Activated CD4-positive, alpha-beta T cell treated with anti-CD3 and anti-CD28 coated beads, Interleukin-2, amount 10 ng/mL, durations not matched to agents 24 days and 14 days (primary cell): ENCODE measurements around the gene C2CD4D. TPM values are rescaled to one million over a fixed set of nuclear protein-coding genes. Genes with fewer than 3 reads are reported as not detected.

ENCODE experiments used
- DNase-seq: peaks from one replicate; pipeline ENCODE4 v3.0.0; 2022
- H3K27ac Mint-ChIP-seq: one replicate; pipeline ENCODE4 v1.8.0; 2022; ENCODE audit warnings: mild to moderate bottlenecking, mixed read lengths
- H3K27me3 Mint-ChIP-seq: one replicate; pipeline ENCODE4 v1.8.0; 2022; ENCODE audit warnings: mixed read lengths
- H3K36me3 Mint-ChIP-seq: one replicate; pipeline ENCODE4 v1.8.0; 2022; ENCODE audit warnings: low read depth, mild to moderate bottlenecking, mixed read lengths
- H3K4me1 Mint-ChIP-seq: one replicate; pipeline ENCODE4 v1.8.0; 2021; ENCODE audit warnings: mixed read lengths
- H3K4me3 Mint-ChIP-seq: one replicate; pipeline ENCODE4 v1.8.0; 2022; ENCODE audit warnings: mild to moderate bottlenecking, moderate library complexity, mixed read lengths
- H3K9me3 Mint-ChIP-seq: one replicate; pipeline ENCODE4 v1.8.0; 2021; ENCODE audit warnings: mixed read lengths
- intact Hi-C: fragments of 100-400 bp; cut with micrococcal nuclease; formaldehyde crosslinking; loops from one replicate; pipeline ENCODE4 v1.15.1; 2023
- total RNA-seq: library from RNA; stranded (reverse); gene quantifications from 2 replicates; pipeline ENCODE4 v1.2.3, GENCODE V29; 2022

Gene C2CD4D
- total RNA-seq, 1 donor from 2014 or later = 0.86 TPM

DNA sequence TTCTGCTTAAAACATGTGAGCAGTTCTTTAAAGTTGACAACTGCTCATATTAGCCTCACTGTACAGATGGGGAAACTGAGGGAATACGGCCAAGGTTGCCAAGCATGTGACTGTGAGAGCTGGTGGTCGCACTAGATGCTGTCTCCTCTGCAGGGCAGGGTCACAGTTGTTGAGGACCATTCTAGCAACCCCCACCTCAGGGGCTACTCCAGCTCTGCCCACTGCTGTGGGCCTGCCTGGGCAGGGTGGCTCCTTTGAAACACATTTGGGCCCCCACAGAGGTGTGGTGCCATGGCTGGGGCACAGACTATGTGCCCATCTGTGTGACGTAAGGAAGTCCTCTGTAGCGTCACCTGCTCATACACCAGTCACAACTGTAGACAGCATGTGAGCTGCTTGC, 13.1 kb upstream of the C2CD4D start:
- Mint-ChIP-seq H3K9me3 (no peaks in the 10 kb centered on the region), H3K27me3 (no peaks in the 10 kb centered on the region), H3K36me3 (peaks cover 2% of the 10 kb centered on the region), H3K4me1 (no peaks in the 10 kb centered on the region), H3K4me3 (no peak overlapping the region), H3K27ac (no peak overlapping the region)
- intact Hi-C loops = no loop called here
- no peak for DNase-seq

DNA sequence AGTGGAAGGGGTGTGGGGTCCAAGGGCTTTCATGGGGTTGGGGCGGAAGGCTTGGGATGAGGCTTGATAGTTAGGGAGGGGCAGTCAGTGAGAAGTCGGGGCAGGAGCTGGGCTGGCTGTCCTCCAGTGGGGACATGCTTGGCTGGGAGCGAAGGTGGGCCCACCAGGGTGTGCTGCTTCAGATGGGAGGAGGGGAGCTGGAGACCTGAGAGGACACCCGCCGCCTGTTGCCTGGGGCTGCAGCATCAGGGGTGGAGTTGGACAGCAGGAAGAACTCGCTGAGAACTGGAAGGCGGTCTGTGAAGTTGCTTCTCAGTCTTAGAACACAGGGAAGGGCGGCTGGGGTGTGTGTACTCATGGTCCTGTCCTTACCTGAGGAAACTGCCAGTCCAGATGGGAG, 12.3 kb upstream of the C2CD4D start:
- H3K27ac Mint-ChIP-seq = no peak overlapping the region
- no peaks in the 10 kb centered on the region for H3K27me3 Mint-ChIP-seq
- no peaks in the 10 kb centered on the region for H3K4me1 Mint-ChIP-seq
- no peaks in the 10 kb centered on the region for H3K9me3 Mint-ChIP-seq
- no peak for DNase-seq
- H3K36me3 Mint-ChIP-seq = peaks cover 3% of the 10 kb centered on the region
- H3K4me3 Mint-ChIP-seq = no peak overlapping the region
- intact Hi-C loops = no loop called here

DNA sequence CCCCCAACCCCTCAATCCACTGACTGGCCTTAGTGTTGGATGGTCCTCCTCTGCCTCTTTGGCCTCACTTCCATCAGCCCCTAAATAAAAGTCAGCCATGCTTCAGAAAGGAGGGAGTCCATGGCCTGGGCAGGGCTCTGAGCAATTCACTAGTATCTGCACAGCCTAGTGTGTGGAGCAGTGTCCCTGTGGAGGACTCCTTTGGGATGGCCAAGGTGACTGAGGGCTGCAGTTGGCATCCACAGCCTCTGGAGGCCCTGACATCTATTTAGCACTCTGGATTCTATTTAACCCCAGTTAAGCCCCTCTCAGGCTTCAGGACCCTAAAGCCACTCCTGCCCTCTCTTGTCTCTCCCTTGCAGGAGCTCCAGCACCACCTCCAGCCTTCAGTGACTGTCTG, 10.3 kb upstream of the C2CD4D start:
- Mint-ChIP-seq H3K27me3 (no peaks in the 10 kb centered on the region), H3K36me3 (peaks cover 16% of the 10 kb centered on the region), H3K27ac (no peak overlapping the region), H3K4me1 (peaks cover 9% of the 10 kb centered on the region), H3K4me3 (no peak overlapping the region), H3K9me3 (no peaks in the 10 kb centered on the region)
- no peak for DNase-seq
- intact Hi-C loops = no loop called here

DNA sequence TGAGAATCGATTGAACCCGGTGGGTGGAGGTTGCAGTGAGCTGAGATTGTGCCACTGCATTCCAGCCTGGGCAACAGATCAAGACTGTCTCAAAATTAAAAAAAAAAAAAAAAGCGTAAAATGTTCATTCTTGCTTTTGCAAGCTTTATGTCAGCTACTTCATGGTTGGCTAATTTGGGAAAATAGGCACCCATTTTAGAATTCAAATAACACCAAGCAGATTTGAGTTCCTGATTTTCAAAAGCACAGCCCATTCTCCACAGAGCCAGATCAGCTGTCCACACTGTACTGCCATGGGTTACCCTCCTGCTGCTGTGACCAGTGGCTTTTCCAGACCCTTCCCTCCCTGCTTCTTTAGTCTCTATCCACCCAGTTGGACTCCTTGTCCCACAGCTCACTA, 9.5 kb upstream of the C2CD4D start:
- intact Hi-C loops = no loop called here
- Mint-ChIP-seq H3K4me1 (peaks cover 13% of the 10 kb centered on the region), H3K36me3 (peaks cover 22% of the 10 kb centered on the region)

DNA sequence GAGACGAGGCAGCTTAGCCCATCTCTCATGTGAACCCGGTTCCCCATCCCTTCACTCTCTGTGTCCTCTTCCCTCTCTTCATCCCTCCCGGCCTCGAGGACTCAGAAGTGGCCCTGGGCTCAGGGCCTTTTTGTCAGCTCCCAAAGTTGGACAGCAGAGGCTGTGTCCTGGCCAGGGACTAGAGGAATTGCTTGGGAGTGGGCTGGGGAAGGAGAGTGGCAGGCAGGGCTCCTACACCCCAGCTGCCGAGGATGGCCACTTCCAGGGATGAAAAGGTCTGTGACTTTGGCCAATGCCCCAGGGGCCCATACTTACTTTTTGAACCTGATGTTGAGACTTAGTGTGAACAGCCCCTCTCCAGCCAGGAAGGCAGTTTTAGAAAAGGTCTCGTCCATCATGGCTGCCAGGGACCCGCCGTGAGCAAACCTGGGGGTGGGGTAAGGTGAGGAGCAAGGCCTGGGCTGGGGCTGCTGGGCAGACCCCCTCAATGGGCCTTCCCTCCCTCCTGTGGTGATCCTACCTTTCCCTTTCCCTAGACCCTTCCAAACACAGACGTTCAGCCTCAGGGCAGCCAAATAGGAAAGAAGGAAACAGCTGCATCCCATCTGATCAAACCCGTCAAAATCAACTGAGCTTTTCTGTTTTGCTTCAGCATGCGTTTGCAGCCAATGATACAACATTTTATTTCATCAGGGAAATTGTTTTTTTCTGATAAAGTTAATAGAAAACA, 8.4 kb upstream of the C2CD4D start:
- no peak for DNase-seq
- no peaks in the 10 kb centered on the region for H3K9me3 Mint-ChIP-seq
- H3K27me3 Mint-ChIP-seq = no peaks in the 10 kb centered on the region
- no peak overlapping the region for H3K4me3 Mint-ChIP-seq
- peaks cover 28% of the 10 kb centered on the region for H3K36me3 Mint-ChIP-seq
- peak overlapping the region; percentile 34 for H3K27ac Mint-ChIP-seq
- intact Hi-C loops = no loop called here
- H3K4me1 Mint-ChIP-seq = peaks cover 13% of the 10 kb centered on the region

More for the DNA sequence above, 9.5 kb upstream of the C2CD4D start:
- no peaks in the 10 kb centered on the region for H3K9me3 Mint-ChIP-seq
- no peak for DNase-seq
- no peak overlapping the region for H3K27ac Mint-ChIP-seq
- no peaks in the 10 kb centered on the region for H3K27me3 Mint-ChIP-seq
- no peak overlapping the region for H3K4me3 Mint-ChIP-seq

DNA sequence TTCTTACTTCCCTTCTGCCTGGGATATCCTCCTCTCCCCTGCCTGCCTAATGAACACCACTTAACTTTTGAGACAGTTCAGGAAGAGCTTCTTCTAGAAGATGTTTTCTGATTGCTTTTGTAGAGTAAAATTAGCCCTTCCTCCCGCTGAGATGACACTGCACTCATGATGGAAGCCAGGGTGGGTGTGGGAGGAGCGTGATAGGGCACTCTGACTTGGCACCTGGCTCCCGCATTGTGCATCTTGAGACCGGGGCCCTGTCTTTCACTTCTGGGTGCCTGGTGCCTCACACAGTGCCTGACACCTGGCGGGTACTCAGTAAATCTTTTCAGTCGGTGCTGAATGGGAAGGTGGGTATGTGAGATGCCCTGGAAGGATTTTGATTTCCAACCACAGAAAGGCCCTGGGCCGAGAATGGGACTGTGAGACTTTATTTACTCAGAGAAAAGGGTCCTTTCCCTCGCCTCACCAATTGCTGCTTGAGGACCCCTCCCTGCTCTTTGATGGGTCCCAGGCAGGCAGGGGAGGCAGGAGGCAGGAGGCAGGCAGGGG, 7.1 kb upstream of the C2CD4D start:
- Mint-ChIP-seq H3K4me3 (peak overlapping the region; percentile 11), H3K27me3 (no peaks in the 10 kb centered on the region)

DNA sequence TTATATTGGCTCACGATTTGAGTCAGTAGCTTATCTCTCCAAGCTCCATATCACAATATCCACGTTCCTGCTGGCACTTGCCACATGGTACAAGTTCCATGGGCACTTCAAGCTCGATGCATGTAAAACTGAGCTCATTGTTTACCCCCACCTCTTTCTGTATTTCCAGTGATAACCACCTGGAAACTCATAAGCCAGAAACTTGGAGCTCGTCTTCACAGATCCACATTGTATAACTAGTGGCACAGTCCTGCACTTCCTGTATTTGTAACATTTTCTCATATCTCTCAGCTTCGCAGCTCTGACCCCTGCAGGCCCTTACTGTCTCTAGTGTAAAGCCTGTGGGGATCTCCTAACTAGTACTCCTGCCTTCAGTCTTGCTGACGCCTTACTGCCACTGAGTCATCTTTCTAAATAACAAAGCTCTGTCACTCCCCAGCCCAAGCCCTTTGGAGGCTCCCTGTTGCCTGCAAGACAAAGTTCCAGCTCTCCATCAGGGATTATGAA, 6.5 kb upstream of the C2CD4D start:
- intact Hi-C loops = no loop called here
- DNase-seq = no peak
- H3K9me3 Mint-ChIP-seq = no peaks in the 10 kb centered on the region

More for the DNA sequence above, 7.1 kb upstream of the C2CD4D start:
- Mint-ChIP-seq H3K9me3 (no peaks in the 10 kb centered on the region), H3K4me1 (peaks cover 16% of the 10 kb centered on the region), H3K36me3 (peaks cover 34% of the 10 kb centered on the region), H3K27ac (peak overlapping the region; percentile 67)
- no peak for DNase-seq
- intact Hi-C loops = no loop called here

DNA sequence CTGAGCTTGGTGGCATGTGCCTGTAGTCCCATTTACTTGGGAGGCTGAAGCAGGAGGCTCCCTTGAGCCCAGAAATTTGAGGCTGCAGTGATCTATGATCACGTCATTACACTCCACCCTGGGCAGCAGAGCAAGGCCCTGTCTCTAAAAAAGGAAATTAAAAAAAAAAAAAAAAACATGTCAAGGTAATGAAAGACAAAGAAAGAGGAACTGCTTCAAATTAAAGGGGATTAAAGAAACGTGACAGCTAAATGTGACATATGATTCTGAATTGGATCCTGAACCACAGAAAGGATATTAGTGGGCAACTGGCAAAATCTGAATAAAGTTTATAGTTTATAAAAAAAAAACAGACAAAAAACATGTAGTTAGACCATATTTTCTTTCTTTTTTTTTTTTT, 3.8 kb upstream of the C2CD4D start:
- DNase-seq = no peak
- no peaks in the 10 kb centered on the region for H3K9me3 Mint-ChIP-seq
- no peaks in the 10 kb centered on the region for H3K27me3 Mint-ChIP-seq
- H3K27ac Mint-ChIP-seq = no peak overlapping the region
- H3K4me3 Mint-ChIP-seq = no peak overlapping the region
- peaks cover 37% of the 10 kb centered on the region for H3K4me1 Mint-ChIP-seq
- intact Hi-C loops = no loop called here
- H3K36me3 Mint-ChIP-seq = peaks cover 41% of the 10 kb centered on the region

More for the DNA sequence above, 6.5 kb upstream of the C2CD4D start:
- Mint-ChIP-seq H3K4me3 (peak overlapping the region; percentile 11), H3K36me3 (peaks cover 39% of the 10 kb centered on the region), H3K4me1 (peaks cover 19% of the 10 kb centered on the region), H3K27ac (peak overlapping the region; percentile 67), H3K27me3 (no peaks in the 10 kb centered on the region)

DNA sequence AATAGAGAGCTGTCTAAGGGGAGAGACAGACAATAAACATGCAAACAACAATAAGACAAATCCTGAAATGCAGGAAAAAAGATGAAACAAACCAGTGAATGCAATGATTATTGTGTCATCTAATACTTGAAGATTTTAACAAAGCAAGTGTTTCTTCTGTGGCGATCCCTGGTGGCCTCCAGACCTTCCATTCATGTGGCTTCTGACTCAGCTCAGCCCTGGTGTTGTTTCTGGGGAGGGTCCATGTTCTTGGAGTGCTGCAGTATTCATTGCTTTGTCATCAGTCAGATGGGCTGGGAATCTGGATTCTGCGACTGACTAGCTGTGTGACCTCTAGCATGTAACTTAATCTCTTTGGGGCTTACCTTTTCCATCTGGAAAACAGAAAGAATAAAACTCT, 1.5 kb upstream of the C2CD4D start:
- no peak overlapping the region for H3K4me3 Mint-ChIP-seq
- H3K27ac Mint-ChIP-seq = no peak overlapping the region
- H3K4me1 Mint-ChIP-seq = peaks cover 47% of the 10 kb centered on the region
- peaks cover 35% of the 10 kb centered on the region for H3K36me3 Mint-ChIP-seq
- intact Hi-C loops = no loop called here
- DNase-seq = no peak
- no peaks in the 10 kb centered on the region for H3K9me3 Mint-ChIP-seq
- no peaks in the 10 kb centered on the region for H3K27me3 Mint-ChIP-seq

DNA sequence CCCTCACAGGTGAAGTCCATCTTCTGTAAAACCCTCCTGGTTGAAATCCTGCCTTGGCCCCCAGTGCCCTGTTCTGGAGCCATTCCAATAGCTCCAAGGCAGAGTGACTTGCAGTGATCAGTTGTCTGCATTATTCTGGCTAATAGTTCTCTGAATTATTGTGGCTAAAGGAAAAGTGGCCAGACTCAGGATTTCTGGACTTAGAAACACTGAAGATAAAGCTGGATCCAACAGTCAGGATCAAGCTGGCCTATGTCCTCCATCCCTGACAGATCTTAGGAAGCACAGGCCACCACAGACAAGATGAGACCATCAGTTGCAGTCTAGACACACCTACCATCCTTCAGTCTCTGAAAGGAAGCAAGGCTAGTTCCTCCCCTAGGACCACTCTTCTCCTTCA, 801 bp upstream of the C2CD4D start:
- peaks cover 32% of the 10 kb centered on the region for H3K36me3 Mint-ChIP-seq
- intact Hi-C loops = no loop called here
- H3K4me3 Mint-ChIP-seq = peak overlapping the region; percentile 91
- H3K9me3 Mint-ChIP-seq = no peaks in the 10 kb centered on the region
- no peaks in the 10 kb centered on the region for H3K27me3 Mint-ChIP-seq
- peaks cover 46% of the 10 kb centered on the region for H3K4me1 Mint-ChIP-seq
- no peak for DNase-seq
- peak overlapping the region; percentile 89 for H3K27ac Mint-ChIP-seq

DNA sequence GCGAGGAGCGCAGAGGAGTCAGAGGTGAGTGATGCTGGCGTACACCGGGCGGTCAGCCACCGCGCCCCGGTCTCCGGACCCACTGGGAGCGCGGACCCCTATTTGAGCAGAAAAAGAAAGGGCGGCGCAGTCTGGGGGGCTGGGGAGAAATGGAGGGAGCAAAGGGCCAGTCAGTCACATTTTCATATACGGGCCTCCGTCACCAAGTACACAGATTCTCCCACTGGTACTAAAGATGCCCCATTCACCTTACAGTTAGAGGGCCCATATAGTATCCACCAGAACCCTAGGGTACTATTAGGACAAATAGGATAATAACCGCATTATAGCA, 573 bp downstream of the C2CD4D start:
- Mint-ChIP-seq H3K9me3 (no peaks in the 10 kb centered on the region), H3K4me1 (peaks cover 47% of the 10 kb centered on the region), H3K27ac (peak overlapping the region; percentile 89), H3K4me3 (peak overlapping the region; percentile 91), H3K27me3 (no peaks in the 10 kb centered on the region), H3K36me3 (peaks cover 23% of the 10 kb centered on the region)
- intact Hi-C loops = loop anchor here (1.0 to 5.0 kb wide), 4 partner anchors 48 to 397 kb away; partner anchors contain the start of genes MRPL9, SNX27 and TDRKH
- no peak for DNase-seq

DNA sequence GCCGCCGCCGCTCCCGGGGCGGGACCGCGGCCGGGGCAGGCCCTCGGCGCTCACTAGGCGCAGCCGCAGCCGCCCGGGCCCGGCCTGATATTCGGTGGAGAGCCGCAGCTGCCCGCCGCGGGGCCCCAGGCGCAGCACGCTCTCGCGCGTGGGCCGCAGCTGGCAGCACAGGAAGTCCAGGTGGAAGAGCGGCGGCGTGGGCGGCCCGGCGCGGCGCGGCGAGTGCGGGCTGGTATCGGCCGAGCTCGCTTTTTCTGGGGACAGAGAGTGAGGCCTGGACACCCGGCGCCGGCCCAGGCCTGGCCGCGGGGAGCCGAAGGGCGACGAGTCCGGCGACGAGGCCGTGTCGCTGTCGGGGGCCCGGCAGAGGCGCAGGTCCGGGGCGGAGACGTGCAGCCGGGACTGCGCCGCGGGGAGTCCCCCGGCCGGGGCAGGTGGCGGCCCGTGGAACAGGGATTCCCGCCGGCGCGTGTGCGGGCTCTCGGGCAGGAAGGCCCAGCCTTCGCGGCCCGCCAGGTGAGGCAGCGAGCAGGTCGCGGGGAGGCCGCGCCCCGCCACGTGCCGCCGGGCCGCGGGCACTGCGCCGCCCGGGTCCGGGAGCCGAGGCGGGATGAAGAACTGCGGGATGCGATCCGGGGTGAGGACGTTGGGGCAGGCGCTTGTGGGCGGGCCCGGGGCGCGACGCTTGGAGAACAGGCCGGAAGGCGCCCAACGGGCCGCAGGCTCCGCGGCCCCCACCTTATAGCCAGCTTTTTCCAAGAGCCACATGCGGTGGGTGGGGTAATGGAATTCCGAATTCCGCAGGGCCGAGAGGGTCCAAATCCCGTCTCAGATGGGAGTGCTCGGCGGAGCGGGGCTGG, 1.2 kb downstream of the C2CD4D start:
- intact Hi-C loops = loop anchor here (1.0 to 5.0 kb wide), 4 partner anchors 48 to 396 kb away; partner anchors contain the start of genes MRPL9, SNX27 and TDRKH
- peaks cover 20% of the 10 kb centered on the region for H3K36me3 Mint-ChIP-seq
- H3K27ac Mint-ChIP-seq = peak overlapping the region; percentile 89
- no peaks in the 10 kb centered on the region for H3K27me3 Mint-ChIP-seq
- no peaks in the 10 kb centered on the region for H3K9me3 Mint-ChIP-seq
- DNase-seq = peak; percentile 83
- H3K4me1 Mint-ChIP-seq = peaks cover 53% of the 10 kb centered on the region
- H3K4me3 Mint-ChIP-seq = peak overlapping the region; percentile 91

DNA sequence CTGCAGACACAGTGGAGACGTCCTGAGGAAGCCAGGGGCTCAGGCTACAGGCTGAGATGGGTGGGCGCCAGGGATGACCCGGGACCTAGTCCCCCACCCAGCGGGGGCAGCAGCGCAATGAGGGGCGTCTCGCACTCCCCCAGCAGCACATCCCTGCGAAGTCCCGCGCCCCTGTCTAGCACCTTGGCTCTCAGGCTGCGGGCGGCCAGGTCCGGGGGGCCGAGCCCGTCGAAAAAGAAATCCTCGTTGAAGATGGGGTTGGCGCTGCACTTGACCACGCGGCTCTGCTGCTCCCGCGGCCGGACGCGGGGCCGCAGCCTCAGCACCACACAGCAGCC, 1.8 kb downstream of the C2CD4D start:
- Mint-ChIP-seq H3K9me3 (no peaks in the 10 kb centered on the region), H3K36me3 (peaks cover 16% of the 10 kb centered on the region), H3K27ac (peak overlapping the region; percentile 90), H3K4me1 (peaks cover 57% of the 10 kb centered on the region), H3K27me3 (no peaks in the 10 kb centered on the region), H3K4me3 (peak overlapping the region; percentile 87)
- no peak for DNase-seq
- intact Hi-C loops = loop anchor here (2.0 to 5.0 kb wide), 6 partner anchors 15 to 396 kb away; partner anchors contain the start of genes SNX27, TDRKH and TUFT1

DNA sequence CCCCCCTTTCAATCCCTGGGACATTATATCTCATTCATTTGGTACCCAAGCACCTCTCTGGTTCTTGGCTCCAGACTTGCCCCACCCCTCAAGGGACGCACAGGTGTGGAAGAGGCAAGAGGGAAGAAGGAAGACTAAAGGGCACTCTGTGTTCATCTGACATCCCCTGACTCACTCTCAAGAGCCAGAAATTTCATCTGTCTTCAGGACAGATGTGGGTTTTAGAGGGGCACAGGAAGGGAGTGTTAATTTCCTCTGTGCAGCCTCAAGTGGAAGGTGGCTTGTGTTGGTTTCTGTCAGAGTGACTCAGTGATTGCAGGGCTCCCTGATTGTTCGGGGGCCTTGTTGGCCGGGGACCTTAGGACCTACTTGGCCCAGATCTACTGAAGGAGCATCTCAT, 2.4 kb downstream of the C2CD4D start:
- peaks cover 61% of the 10 kb centered on the region for H3K4me1 Mint-ChIP-seq
- H3K36me3 Mint-ChIP-seq = peaks cover 15% of the 10 kb centered on the region
- H3K4me3 Mint-ChIP-seq = peak overlapping the region; percentile 87
- intact Hi-C loops = loop anchor here (2.0 to 5.0 kb wide), 5 partner anchors 14 to 395 kb away; partner anchors contain the start of genes SNX27 and TUFT1
- no peaks in the 10 kb centered on the region for H3K27me3 Mint-ChIP-seq
- peak; percentile 72 for DNase-seq
- peak overlapping the region; percentile 90 for H3K27ac Mint-ChIP-seq
- no peaks in the 10 kb centered on the region for H3K9me3 Mint-ChIP-seq
